MV-4-11 (cell line): ENCODE measurements around the gene ELOF1.

ENCODE experiments used
- DNase-seq: peaks from one replicate; lab custom pipeline; 2025; lab: John Stamatoyannopoulos, UW

Gene ELOF1

GRCh38 chr19:11535792-11536595, 23.0 kb downstream of the ELOF1 start:
- DNase-seq: peak; percentile 87

DNA sequence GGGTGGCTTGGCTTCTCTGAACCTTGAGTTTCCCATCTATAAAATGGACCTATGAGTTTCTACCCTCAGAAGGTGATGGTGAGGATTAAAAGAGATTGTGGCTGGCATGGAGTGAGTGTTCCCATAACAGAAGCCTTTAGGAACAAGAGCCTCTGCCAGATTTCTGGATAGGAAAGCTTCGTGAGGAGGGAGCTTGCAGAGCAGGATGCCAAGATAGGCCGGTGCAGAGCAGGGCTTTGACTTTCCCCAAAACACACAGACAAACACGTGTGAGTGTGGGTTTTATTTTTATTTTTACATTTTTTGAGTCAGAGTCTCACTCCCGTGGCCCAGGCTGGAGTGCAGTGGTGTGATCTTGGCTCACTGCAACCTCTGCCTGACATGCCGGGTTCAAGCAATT, 24.1 kb downstream of the ELOF1 start:
- no peak for DNase-seq

DNA sequence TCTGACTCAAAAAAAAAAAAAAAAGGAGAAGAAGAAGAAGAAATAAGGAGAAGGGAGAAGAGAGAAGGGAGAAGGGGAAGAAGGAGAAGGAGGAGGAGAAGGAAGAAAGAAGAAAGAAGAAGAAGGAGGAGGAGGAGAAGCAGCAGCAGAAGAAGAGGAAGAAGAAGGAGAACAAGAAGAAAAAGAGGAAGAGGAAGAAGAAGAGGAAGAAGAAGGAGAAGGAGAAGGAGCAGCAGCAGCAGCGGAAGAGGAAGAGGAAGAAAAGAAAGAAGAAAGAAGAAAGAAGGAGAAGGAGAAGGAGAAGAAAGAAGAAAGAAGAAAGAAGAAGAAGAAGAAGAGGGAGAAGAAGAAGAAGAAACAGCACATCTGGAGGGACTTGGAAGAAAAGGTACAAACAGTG, 24.5 kb downstream of the ELOF1 start:
- peak; percentile 72 for DNase-seq

DNA sequence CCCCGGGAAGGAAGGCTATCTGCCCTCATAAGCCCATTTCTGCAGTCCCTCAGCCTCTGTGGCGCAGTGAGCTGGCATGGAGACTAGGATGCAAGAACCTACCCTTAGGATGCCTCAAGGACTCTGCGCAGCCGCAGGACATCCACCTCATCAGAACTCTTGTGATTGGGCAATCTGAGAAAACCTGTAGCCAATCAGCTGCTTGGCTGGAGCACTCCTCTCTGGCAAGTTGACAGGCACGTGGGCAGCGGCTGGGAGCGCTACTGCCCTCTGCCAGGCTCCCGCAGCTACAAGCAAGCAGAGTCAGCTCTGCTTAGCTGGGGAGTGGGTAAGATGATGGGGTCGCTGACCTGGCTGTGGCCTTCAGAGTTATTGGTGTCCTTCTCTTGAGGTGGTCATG, 28.6 kb downstream of the ELOF1 start:
- DNase-seq: peak; percentile 75

DNA sequence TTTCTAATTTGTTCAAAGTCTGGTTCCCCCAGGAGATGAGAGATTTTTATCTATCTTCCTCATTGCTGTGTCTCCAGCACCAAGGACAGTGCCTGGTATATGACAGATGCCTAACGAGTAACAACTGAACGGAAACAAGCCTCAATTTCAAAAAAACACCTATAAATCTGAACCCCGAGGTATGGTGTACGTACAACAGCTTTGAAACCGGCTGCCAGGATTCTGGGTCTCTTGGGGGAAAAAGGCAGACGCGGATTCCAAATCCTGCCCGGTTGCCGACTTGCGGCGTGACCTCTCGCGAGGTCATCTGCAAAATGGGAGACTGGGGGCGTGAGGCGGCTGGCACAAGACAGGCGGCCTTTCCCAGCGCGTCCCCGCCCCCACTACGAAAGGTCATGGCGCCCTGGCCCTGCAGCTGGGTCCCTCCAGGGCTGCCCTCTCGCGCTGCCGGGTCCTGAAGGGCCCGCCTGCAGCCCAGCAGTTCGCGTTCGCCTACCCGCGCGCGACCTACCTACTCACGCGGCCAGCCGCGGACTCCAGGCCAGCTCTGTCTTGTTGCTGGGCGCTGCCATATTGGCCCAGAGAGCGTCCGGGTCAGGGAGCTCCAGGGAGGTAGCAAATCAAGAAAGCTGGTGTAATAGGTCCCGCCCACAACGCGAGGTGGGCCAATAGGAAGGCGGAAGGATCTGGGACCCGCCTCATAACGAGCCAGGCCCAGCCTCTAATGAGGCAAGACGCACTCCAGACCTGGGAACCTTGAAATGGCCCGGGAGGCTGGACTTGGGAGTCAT, 30.3 kb downstream of the ELOF1 start, which contains the start of gene ECSIT:
ECSIT (minus strand) TSS at position 584 of the 791 bp plus-strand sequence. CDS start 9,964 bp downstream, outside the sequence.
- peak; percentile 100 for DNase-seq

DNA sequence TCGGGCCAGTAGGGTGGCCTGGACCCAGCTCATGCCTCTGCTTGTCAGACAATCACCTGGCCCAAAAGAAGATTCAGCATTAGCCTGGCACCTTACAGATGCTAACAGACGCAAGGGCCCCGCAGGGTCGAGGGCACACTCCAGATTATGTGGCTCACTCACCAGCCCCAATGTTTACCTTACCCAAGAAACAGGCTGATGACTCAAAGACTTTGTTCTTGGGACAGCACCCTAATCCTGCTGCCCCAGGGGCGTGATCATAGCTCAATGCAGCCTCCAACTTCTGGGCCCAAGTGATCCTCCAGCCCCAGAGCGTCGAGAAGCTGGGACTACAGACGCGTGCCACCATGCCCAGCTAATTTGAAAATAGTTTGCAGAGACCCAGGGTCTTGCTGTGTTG, 39.9 kb downstream of the ELOF1 start:
- DNase-seq: no peak

- no peak for DNase-seq
Observed at GRCh38 chr19:11513946-11514345, 45.1 kb downstream of the ELOF1 start.

DNA sequence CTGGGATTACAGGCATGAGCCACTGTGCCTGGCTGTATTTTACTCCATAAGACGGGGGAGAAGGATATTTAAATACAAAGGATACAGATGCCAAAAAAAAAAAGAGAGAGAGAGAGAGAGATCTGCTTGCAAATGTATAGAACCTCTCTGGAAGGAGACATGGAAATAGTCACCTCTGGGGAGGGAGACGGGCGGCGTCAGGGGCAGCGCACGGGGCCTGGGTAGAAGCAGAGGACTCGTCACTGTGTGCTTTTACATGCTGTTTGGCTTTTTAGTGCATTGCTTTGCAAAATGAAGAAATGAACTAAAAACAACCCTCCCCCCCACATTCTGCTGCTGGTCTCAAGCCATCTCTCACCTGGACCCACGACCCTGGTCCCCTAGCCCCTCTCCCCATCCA, 48.6 kb downstream of the ELOF1 start:
- DNase-seq: no peak

- no peak for DNase-seq
Observed at GRCh38 chr19:11507370-11508078, 51.5 kb downstream of the ELOF1 start.

DNA sequence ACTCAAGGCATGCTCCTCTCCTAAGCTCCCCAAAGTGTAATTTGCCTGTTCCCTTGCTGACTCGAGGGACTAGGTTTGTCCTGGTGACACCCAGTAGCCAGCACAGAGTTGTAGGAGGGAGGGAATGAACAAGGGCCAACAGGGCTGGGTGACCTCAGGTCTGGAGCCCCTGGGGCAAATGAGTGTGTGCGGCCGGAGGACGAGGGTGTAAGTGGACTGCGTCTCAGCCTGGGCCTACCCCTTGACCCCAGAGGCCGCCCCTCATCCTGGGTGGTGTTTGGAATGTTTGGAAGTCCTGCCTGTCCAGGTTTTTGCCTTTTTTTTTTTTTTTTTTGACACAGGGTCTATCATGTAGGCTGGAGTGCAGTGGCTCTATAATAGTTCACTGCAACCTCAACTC, 52.1 kb downstream of the ELOF1 start:
- DNase-seq: no peak

DNA sequence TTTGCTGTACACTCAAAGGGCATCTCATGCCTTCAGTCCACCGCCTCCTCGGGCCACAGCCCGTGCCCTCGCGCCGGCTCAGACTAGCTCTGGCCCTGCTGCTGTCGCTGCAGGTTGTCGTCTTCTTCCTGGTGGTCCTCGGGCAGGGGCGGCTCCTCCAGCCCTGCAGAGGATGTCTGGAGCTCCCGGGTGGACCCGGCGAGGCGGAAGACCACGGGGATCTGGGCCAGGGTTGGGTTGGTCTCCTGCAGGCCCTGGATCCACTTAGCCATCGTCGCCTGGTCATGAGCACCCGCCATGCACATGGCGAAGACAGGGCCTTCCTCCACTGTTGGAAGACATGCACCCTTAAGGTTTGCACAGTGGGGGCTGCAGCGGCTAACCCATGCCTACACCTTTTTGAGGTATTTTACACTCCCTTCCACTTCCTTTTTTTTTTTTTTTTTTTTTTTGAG, 52.9 kb downstream of the ELOF1 start:
- peak; percentile 46 for DNase-seq

GRCh38 chr19:11505504-11506100, 53.4 kb downstream of the ELOF1 start, which contains the start of gene ZNF653:
ZNF653 (minus strand) TSS chr19:11505839; CDS start chr19:11505786, 53 bp downstream.
- peak; percentile 96 for DNase-seq

GRCh38 chr19:11505032-11505503, 54.0 kb downstream of the ELOF1 start:
- DNase-seq: peak; percentile 96

- DNase-seq: no peak
Observed at GRCh38 chr19:11504502-11505031, 54.5 kb downstream of the ELOF1 start.
